Psoas muscle (tissue), 8 donors: ENCODE results near the gene LIN54. TPM values are rescaled to one million over a fixed set of nuclear protein-coding genes. Genes with fewer than 3 reads are reported as not detected.

Experiments used
- ATAC-seq, 4 donors: fragments of 200-7000 bp; cut with Tn5 transposase; one replicate each; pipeline ENCODE4 v1.9.1; 2020; ENCODE audit warnings: moderate library complexity in 3 of 4, mild to moderate bottlenecking in 2 of 4
- DNase-seq, 2 donors: peaks; one replicate each; pipeline ENCODE4 v3.0.0-alpha.2; 2020
- H3K27ac ChIP-seq: fragments of 200-600 bp; one replicate; pipeline ENCODE4 v1.8.0; 2022
- H3K27me3 ChIP-seq, 3 donors: fragments of 200-600 bp in 1 of 3; one replicate each; pipeline versions ENCODE4 v1.6.1 to v1.8.0; 2013 to 2022; ENCODE audit warnings: low read length in 2 of 3, mild to moderate bottlenecking in 2 of 3, moderate library complexity in 1 of 3; ENCODE audit not compliant: insufficient read depth in 3 of 3
- H3K36me3 ChIP-seq, 2 donors: fragments of 200-600 bp in 1 of 2; one replicate each; pipeline versions ENCODE4 v1.6.1 to v1.8.0; 2013 to 2022; ENCODE audit warnings: low read depth in 1 of 2, mild to moderate bottlenecking in 1 of 2, moderate library complexity in 1 of 2; ENCODE audit not compliant: insufficient read depth in 1 of 2
- H3K4me1 ChIP-seq: fragments of 200-600 bp; one replicate; pipeline ENCODE4 v1.8.0; 2022
- H3K4me3 ChIP-seq: fragments of 200-600 bp; one replicate; pipeline ENCODE4 v1.8.0; 2022; ENCODE audit warnings: mild to moderate bottlenecking
- H3K9me3 ChIP-seq: fragments of 200-600 bp; one replicate; pipeline ENCODE4 v1.8.0; 2022
- intact Hi-C, 2 donors: fragments of 100-400 bp; cut with DNase I; formaldehyde crosslinking; loops; one replicate each; pipeline versions ENCODE4 v1.11.0 to v1.14.2; 2022
- polyA plus RNA-seq, 3 donors: library from polyadenylated mRNA; stranded (reverse); fragments of 200-250 nt; gene quantifications; one replicate each; pipeline ENCODE4 v1.2.3, GENCODE V29; 2013
- total RNA-seq, 4 donors: library from RNA; stranded (reverse); fragmentation: NEBNext Ultra II Directional in 2 of 4; extraction: Animal tissue kit (Norgen Biotek cat#: 25700) in 2 of 4; gene quantifications; one replicate each; pipeline versions ENCODE4 v1.2.1 to v1.2.4, GENCODE V29; 2021 to 2023
- TF ChIP-seq, protein P1 (sequence below): fragments of 200-600 bp; IDR thresholded peaks from one replicate; pipeline ENCODE4 v1.8.0; 2022; ENCODE audit warnings: antibody characterized with exemption
- donor health status: healthy with polysubstance abuse.
- donor health status: DM: no; HTN: no; CAD: no; lungs with moderate emphysema.
- donor health status: Bipolar disorder and iron deficiency.
- donor health status: healthy.
- donor health status: DM: yes; HTN: yes; CAD: no.
- donor health status: DM: no; HTN: no; CAD: no.
- donor health status: DM: no; HTN: no; CAD: no.
- donor health status: DM: yes; HTN: yes; CAD: no.

The LIN54 gene
- total and polyA plus RNA-seq, 7 donors: 4.9 to 14.7 (median 8.1) TPM

- TF ChIP-seq, protein P1, sequence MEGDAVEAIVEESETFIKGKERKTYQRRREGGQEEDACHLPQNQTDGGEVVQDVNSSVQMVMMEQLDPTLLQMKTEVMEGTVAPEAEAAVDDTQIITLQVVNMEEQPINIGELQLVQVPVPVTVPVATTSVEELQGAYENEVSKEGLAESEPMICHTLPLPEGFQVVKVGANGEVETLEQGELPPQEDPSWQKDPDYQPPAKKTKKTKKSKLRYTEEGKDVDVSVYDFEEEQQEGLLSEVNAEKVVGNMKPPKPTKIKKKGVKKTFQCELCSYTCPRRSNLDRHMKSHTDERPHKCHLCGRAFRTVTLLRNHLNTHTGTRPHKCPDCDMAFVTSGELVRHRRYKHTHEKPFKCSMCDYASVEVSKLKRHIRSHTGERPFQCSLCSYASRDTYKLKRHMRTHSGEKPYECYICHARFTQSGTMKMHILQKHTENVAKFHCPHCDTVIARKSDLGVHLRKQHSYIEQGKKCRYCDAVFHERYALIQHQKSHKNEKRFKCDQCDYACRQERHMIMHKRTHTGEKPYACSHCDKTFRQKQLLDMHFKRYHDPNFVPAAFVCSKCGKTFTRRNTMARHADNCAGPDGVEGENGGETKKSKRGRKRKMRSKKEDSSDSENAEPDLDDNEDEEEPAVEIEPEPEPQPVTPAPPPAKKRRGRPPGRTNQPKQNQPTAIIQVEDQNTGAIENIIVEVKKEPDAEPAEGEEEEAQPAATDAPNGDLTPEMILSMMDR: no peak
- ATAC-seq: no peak
- no peak for DNase-seq
- Histone ChIP-seq H3K4me1 (peaks cover 42% of the 10 kb centered on the region), H3K27ac (peak overlapping the region; percentile 51), H3K9me3 (no peaks in the 10 kb centered on the region), H3K4me3 (no peak overlapping the region), H3K27me3 (no peaks in the 10 kb centered on the region), H3K36me3 (peaks cover 0 to 19% of the 10 kb centered on the region in 2 donors)
- intact Hi-C loops: no loop called here
Measured at GRCh38 chr4:82885410-82885809, 125.2 kb downstream of the LIN54 start.

Other genes starting within 250 kb of the LIN54 start
- 1 to 10 TPM in 1 of 4 donors, under 1 TPM in 3; 0.61 to 1.6 (median 0.68) TPM for gene SCD5, start 212.0 kb downstream of the LIN54 start, total RNA-seq
- gene SCD5, start 212.0 kb downstream of the LIN54 start, polyA plus RNA-seq: 1 to 10 TPM in 2 of 3 donors, under 1 TPM in 1; 0.73 to 1.5 (median 1.3) TPM
- 100 to 1,000 TPM in 3 of 4 donors, 10 to 100 TPM in 1; 94.6 to 117 (median 106) TPM for gene SEC31A, start 119.7 kb downstream of the LIN54 start, total RNA-seq
- gene SEC31A, start 119.7 kb downstream of the LIN54 start, polyA plus RNA-seq: 100 to 1,000 TPM in 1 of 3 donors, 10 to 100 TPM in 2; 77.7 to 120 (median 98.0) TPM
- 10 to 100 TPM in 1 of 4 donors, 1 to 10 TPM in 3; 7.3 to 10.2 (median 7.8) TPM for gene THAP9, start 110.1 kb downstream of the LIN54 start, total RNA-seq
- 1 to 10 TPM; 3.4 to 8.4 (median 5.6) TPM for gene THAP9, start 110.1 kb downstream of the LIN54 start, polyA plus RNA-seq
- 10 to 100 TPM; 51.2 to 71.7 (median 65.8) TPM for gene COPS4, start 24.4 kb upstream of the LIN54 start, total RNA-seq
- 10 to 100 TPM; 32.5 to 89.8 (median 42.6) TPM for gene COPS4, start 24.4 kb upstream of the LIN54 start, polyA plus RNA-seq
- 1 to 10 TPM in 2 of 4 donors, under 1 TPM in 2; 0.88 to 1.6 (median 0.98) TPM for gene PLAC8, start 103.9 kb upstream of the LIN54 start, total RNA-seq
- gene PLAC8, start 103.9 kb upstream of the LIN54 start, polyA plus RNA-seq: under 1 TPM; 0.13 to 0.86 (median 0.33) TPM